GM12801 (cell line): ENCODE measurements around the gene FBXO45.

Experiments
- CTCF ChIP-seq: IDR thresholded peaks from one replicate; pipeline ENCODE4 v1.5.1; 2011; ENCODE audit warnings: control low read depth; ENCODE audit not compliant: insufficient read length; ENCODE audit errors: extremely low read depth

The FBXO45 gene

GRCh38 chr3:196636369-196637349, 68.2 kb downstream of the FBXO45 start:
- no peak for TF ChIP-seq CTCF
